Suprapubic skin (tissue), 3 donors: Measurements from ENCODE around the gene INPP4B.

Experiments used
- CTCF ChIP-seq, 2 donors: fragments of 200-600 bp in 1 of 2; fragments of 450-650 bp in 1 of 2; sonication (generic) in 1 of 2; IDR thresholded peaks; one replicate each; pipeline ENCODE4 v1.5.1; 2016 to 2019; ENCODE audit warnings: antibody characterized with exemption in 2 of 2, mild to moderate bottlenecking in 1 of 2, moderate library complexity in 1 of 2
- POLR2AphosphoS5 ChIP-seq, 3 donors: sonication (generic); formaldehyde crosslinking; IDR thresholded peaks; one replicate each; pipeline ENCODE4 v1.6.1; 2017; ENCODE audit warnings: antibody characterized with exemption in 3 of 3

- TF ChIP-seq CTCF (IDR thresholded peaks at IDR 0.05) (no peak), POLR2AphosphoS5 (IDR thresholded peaks at IDR 0.05) (no peak)
Observed at GRCh38 chr4:142372530-142373260, 473.4 kb downstream of the INPP4B start.
